ENCODE measurements around the gene DNAH2.

The DNAH2 gene

DNA sequence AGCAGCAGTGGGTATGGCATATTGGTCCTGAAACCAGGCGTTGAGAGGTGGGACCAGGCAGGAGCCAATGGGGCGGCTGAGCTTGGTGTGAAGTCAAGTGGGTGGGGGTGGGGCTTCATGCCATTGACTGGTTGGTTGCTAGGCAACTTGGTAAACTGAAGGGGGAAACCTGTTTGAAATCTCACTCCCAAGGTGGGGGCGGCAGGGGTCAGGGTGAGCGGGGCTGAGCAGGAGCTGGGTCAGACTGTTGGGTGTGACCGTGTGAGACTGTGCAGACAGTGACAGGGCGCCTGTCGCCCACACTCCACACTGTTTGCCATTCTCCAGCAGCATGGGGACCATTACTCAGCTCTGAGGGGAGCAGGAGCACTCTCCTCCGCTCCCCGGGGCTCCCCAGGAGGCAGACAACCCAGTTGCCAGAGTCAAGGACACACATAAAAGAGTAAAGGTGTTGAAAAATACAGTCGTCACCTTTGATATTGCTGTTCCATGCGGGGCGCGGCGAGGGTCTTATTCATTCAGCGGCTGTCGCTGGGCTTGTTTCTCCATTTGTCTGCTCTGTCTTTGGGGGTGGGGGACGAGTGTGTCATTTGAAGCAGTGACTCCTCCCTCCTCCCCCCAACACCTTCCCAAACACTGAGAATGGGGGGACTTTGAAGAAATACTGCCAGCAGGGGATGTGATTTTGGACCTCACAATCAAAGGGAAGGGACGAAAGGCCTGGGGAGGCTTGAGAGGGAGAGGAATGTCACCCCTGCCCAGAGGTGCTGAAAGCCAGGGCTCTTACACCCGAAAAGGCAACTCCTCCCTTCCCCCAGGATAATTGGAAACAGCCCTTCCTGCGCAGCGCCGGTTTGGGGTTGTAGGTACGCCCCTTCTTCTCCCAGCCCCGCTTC is 13.7 kb upstream of the DNAH2 start:
- no peak for DNase-seq (ENCODE audit: low read depth)

- no peak for DNase-seq (ENCODE audit: low read depth)
Measured at GRCh38 chr17:7704601-7705268, 12.8 kb upstream of the DNAH2 start, which contains the start of gene EFNB3. TSS of gene EFNB3 (plus strand) at chr17:7705202. CDS start at chr17:7705599, 397 bp downstream.

DNA sequence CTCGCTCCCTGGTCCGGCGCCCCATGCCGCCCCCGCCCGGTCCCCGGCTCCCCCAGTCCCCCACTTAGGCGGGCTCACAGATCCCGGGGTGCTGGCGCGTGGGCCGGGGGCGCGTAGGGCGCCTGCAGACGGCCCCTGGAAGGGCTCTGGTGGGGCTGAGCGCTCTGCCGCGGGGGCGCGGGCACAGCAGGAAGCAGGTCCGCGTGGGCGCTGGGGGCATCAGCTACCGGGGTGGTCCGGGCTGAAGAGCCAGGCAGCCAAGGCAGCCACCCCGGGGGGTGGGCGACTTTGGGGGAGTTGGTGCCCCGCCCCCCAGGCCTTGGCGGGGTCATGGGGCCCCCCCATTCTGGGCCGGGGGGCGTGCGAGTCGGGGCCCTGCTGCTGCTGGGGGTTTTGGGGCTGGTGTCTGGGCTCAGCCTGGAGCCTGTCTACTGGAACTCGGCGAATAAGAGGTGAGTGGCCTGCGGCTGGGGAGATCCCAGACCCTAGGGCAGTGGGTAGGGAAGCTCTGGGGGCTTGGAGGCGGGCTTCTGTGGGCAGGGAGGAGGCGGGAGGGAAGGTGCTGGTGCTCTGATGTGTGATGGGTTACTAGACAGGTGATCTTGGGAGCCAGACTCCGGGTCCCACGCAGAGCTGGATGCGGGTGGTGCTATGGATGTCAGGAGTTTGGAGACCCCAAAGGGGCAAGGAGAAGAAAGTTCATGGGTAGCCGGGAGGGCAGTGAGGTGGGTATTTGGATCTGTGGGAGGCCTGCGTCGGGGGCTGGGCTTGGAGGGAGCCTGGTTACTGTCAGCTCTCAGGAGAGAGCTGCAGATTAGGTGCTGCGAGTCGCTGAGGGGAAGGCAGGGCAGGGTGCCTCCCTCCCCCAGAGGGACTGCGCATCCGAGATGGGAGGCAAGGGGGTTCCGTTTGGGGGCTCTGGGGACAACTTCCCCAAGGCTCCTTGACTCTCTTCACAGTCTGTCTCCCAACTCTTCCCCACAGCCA is 12.0 kb upstream of the DNAH2 start:
- DNase-seq (ENCODE audit: low read depth): no peak

DNA sequence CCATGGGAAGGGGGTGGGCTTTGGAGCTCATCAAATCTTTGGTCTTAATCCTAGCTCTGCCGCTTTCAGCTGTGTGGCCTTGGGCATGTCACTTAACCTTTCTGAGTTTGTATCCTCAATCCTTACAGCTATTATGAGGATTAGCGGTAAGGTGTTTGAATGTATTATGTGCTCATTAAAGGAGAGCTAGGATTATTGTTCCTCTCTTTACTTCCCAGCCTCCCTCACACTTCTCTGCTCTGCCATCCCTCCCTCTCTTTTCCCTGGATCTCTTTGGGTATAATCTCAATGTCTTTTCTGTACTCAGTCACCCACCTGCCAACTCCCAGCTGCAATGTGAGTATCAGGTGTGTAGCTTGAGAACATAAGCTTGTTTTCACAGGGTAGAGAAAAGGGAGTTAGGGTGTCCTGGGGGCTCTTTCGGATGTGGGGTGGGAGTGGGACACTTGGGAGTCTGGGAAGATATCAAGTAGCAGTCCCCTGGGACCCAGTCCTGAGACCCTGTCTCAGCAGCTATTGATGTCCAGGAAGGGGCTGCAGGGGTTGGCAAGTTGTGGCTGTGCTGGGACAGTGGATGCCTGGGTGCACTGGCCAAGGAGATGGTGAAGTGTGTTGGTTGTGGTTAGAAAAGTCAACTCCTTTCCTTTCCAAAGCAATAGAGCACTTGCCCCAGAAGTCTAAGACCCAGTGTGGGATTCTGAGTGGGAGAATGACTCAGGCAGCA is 10.8 kb upstream of the DNAH2 start:
- no peak for DNase-seq (ENCODE audit: low read depth)

GRCh38 chr17:7707446-7707845 is 10.1 kb upstream of the DNAH2 start:
- no peak for DNase-seq (ENCODE audit: low read depth)

DNA sequence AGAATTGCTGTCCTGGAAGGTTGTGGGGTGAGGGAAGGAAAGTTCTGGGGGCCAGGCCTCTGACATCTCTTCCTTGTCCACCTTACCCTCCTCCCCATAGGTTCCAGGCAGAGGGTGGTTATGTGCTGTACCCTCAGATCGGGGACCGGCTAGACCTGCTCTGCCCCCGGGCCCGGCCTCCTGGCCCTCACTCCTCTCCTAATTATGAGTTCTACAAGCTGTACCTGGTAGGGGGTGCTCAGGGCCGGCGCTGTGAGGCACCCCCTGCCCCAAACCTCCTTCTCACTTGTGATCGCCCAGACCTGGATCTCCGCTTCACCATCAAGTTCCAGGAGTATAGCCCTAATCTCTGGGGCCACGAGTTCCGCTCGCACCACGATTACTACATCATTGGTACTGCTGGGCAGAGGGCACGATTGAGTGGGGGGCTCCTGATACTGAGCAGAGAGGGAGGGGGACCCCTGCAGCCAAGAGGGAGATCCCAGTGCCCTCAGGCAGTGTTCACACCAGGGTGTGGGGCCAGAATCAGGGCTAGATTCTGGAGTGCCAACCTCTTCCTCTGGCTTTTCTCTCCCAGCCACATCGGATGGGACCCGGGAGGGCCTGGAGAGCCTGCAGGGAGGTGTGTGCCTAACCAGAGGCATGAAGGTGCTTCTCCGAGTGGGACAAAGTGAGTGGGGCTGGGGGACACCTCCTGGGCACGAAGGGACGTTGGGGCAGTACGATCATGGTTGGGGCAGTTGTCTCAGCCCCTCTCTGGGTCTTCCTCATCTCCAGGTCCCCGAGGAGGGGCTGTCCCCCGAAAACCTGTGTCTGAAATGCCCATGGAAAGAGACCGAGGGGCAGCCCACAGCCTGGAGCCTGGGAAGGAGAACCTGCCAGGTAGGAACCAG is 9.4 kb upstream of the DNAH2 start:
- no peak for DNase-seq (ENCODE audit: low read depth)

DNA sequence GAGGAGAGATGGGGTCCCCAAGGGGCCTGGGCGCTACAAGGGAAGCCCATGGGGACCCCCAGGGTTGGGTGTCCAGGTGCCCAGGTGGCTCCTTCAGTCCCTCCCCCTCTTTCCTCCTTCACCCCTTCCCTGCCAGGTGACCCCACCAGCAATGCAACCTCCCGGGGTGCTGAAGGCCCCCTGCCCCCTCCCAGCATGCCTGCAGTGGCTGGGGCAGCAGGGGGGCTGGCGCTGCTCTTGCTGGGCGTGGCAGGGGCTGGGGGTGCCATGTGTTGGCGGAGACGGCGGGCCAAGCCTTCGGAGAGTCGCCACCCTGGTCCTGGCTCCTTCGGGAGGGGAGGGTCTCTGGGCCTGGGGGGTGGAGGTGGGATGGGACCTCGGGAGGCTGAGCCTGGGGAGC is 8.5 kb upstream of the DNAH2 start:
- no peak for DNase-seq (ENCODE audit: low read depth)

DNA sequence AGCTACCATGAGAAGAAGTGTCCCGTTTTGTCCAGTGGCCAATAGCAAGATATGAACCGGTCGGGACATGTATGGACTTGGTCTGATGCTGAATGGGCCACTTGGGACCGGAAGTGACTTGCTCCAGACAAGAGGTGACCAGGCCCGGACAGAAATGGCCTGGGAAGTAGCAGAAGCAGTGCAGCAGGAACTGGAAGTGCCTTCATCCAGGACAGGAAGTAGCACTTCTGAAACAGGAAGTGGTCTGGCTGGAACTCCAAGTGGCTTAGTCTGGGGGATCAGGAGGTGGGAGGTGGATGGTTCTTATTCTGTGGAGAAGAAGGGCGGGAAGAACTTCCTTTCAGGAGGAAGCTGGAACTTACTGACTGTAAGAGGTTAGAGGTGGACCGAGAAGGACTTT is 7.2 kb upstream of the DNAH2 start:
- no peak for DNase-seq (ENCODE audit: low read depth)

GRCh38 chr17:7711051-7711755 is 6.3 kb upstream of the DNAH2 start:
- DNase-seq (ENCODE audit: low read depth): no peak

GRCh38 chr17:7712111-7712771 is 5.3 kb upstream of the DNAH2 start:
- no peak for DNase-seq (ENCODE audit: low read depth)

- DNase-seq (ENCODE audit: low read depth): no peak
Measured at GRCh38 chr17:7713782-7714181, 3.8 kb upstream of the DNAH2 start.

DNA sequence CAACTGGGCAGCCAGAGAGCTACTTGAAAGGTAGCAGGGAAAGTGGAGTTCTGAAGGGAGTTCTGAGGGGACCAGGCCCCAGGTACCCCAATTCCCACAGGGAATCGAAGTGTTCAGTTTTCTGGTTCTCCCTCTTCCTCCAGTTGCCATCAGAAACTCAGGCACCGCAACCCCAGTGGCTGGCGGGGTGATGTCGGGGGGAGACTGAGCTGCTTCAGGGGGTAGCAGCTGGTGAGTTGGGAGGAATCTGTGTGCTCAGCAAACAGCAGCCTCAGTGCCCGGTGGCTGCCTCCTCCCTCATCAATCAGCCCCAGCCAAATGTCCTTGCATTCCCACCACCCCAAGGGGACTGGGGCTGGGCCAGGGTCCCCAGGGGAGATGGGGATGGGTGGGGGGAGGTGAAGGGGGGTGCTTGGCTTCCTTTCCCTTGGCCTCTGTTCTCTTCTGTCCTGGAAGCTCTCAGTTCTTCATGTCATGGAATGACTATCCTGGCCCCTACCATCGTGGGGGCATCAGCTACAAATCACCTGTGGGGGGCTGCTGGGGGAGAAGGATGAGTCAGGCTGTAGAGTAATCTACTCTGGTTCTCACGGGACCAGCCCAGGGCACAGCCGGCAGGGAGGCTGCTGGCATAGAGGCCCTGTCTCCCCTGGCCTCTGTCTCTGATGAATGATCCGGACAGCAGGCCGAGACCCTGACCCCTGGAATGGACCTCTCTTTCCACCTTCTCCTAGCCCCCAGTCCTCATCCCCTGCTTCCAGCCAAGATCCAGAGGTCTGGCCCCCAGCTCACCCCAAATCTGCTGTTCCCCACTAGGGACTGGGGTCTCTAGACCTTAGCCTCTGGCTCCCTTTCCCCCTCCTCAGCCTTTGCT is 2.6 kb upstream of the DNAH2 start:
- no peak for DNase-seq (ENCODE audit: low read depth)

DNA sequence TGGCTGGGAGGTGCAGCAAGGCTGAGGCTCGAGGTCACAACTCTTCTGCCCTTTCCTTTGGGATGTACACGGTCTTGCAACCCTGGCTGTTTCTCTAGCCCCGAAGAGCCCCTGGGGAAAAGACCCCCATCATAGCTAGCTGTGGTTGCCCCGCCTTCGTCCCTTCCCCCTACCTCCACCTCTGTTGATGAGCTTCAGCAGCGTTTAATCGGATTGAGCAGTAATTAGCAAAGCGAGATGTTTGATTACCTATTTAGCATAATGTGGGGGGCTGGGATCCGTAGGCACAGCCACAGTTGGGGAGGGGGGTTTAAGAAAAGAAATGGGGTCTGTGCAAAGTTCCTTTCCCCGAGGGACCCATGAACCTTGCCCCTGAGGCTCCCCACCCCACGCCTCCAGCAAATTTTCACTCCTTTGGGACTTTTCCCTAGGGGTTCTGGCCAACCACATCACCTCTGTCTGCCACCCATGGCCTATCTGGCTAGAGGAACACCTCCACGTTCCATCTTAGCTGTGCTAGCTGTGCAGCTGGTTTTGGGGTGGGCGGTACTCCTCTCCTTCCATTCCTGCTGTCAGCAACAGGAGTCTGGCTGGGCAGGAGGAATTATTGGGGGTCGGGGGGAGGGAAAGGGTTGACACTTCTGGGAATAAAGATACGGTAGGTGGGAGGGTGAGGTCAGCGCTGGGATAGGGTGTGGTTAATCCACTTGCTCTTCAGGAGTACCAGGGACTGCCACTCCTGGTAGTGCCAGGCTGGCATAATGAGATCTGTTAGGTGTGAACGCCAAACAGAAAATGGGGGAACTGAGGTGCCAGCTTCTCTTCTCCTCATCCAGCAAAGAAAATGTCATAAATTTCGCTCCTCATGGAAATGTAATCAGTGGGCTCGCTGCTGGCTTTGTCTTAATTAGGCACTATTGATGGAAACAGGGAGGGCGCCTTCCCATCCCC is 1.3 kb upstream of the DNAH2 start:
- no peak for DNase-seq (ENCODE audit: low read depth)

GRCh38 chr17:7717756-7718350 is 309 bp downstream of the DNAH2 start:
- DNase-seq (ENCODE audit: low read depth): no peak

GRCh38 chr17:7719661-7720060 is 2.1 kb downstream of the DNAH2 start:
- DNase-seq (ENCODE audit: low read depth): no peak

DNA sequence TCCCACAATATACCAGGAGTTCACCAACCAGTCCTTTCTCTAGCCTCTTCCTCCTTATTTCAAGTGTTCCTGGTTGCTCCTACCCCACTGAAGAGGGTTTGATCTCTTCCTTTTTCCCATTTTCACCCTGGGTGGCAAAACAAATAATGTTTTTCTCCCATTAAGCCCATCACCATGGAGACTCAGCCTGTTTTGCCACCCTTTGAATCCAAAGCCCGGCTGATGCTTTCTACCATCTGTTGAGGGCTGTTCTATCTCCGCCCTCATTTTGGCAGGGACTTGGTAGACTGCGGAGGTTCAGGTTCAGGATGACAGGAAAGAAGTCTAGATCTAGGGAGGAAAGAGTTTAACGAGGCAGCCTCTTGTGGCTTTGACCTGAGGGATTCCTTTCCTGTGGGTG is 2.6 kb downstream of the DNAH2 start:
- no peak for DNase-seq (ENCODE audit: low read depth)

- no peak for DNase-seq (ENCODE audit: low read depth)
Measured at GRCh38 chr17:7721612-7722011, 4.1 kb downstream of the DNAH2 start.

Measured in GM04503 (cell line).